HG02885 (cell line): ENCODE data around the gene IL1RL2.

Experiments
- ATAC-seq: cut with Tn5 transposase; IDR thresholded peaks from one replicate; pipeline ENCODE4 v1.9.1; 2021; ENCODE audit warnings: mild to moderate bottlenecking; ENCODE audit not compliant: unreplicated experiment, poor library complexity

IL1RL2 gene

DNA sequence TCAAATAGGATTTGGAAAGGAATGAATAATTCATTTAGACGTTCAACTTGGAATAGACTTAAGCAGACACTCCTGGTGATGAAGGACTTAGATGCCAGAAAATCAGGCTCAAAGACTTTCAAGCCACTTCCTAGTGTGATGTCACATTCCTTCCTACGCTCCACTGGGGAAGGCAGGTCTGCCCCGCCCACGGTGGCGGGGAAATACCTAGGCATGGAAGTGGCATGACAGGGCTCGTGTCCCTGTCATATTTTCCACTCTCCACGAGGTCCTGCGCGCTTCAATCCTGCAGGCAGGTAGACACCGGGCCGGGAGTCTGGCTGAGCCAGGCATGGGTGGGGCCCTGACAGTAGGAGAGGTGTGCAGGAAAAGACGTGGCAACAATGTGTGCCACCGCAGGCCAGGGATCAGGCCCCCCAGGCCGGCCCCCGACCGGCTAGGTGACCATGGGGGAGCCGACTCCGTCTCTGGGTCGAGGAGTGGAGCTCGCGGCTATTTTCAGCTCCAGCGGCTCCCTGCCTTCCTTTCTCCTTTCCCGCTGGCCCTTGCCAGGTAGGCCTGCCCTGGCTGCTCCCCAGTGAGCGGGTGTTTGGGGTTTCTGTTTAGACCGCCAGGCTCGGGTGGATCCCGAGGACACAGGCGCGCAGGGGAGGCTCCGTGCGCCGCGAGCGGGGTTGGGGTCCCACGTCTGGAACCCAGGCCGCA lies at the start of gene IL1RL2:
IL1RL2 (plus strand) TSS at position 233 of the 705 bp plus-strand sequence. CDS start 845 bp downstream, outside the sequence.
- ATAC-seq: no peak

DNA sequence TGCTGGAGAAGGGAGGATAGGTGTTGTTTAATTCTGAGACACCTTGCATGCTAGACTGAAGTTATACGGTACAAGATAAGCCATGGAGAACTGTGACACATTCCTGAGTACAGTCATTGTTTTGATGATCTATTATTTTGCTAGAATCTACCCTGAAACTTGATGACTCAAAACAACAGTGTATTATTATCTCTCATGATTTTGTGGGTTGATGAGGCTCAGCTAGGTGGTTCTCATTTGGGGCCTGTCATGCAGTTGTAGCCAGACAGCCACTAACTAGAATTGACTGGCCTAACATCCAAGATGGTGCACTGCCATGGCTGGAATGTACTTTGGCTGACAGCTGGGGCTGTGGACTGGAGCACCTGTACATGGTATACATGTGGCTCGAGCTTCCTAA lies 49.7 kb upstream of the IL1RL2 start:
- no peak for ATAC-seq

DNA sequence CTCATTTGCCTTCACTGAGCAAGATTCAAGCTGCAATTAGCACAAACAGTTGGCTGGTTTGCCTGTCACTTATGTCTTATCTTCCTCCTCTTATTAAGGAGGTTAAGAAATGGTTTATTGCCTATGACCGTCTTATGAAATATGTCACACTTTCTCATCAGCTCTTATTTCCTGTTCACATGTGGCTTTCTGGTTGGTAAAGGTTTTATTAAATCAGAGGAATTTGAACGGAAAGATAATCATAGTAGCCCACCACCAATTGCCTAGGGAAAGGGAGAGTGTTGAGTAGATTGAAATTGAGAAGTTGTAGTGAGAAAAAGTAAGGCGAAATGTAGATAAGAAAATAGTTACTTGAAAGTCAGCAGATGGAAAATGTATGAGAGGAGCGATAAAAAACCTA lies 48.5 kb upstream of the IL1RL2 start:
- no peak for ATAC-seq

DNA sequence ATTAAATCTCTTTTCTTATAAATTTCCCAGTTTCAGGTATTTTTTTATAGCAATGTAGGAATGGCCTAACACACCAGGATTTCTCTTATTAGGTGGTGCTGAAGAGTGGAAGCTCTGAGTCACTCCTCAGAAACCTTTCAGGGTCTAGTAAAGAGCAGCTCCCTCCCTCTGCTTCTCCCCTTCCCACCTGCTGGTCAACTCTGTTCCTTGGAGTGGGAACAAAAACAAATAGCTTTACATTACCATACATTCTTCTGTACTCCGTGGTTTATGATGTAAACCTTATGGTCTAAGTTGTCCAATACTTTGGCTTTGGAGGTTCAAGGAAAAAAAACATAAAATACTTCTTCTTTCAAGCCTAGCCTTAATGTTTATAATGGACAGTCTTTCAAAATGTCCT lies 47.0 kb upstream of the IL1RL2 start:
- no peak for ATAC-seq

DNA sequence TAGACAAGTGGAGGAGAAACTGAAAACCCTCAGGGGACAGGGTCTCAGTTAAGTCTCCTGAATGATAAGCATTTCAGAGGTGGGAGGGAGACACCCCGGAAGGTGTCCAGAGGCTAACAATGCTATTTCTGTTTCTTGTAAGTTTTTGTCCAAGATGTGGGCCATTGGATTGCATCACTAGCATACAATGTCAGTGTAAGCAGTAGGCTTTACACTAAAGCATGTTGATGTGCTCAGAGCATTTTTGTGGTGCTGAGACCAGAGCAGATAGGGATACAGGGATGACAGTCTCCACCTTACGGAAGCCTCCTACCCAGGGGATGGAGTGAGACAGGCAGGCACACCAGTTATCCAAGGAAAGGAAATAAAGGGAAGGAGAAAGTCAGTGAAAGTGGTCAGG lies 46.4 kb upstream of the IL1RL2 start:
- ATAC-seq: no peak

DNA sequence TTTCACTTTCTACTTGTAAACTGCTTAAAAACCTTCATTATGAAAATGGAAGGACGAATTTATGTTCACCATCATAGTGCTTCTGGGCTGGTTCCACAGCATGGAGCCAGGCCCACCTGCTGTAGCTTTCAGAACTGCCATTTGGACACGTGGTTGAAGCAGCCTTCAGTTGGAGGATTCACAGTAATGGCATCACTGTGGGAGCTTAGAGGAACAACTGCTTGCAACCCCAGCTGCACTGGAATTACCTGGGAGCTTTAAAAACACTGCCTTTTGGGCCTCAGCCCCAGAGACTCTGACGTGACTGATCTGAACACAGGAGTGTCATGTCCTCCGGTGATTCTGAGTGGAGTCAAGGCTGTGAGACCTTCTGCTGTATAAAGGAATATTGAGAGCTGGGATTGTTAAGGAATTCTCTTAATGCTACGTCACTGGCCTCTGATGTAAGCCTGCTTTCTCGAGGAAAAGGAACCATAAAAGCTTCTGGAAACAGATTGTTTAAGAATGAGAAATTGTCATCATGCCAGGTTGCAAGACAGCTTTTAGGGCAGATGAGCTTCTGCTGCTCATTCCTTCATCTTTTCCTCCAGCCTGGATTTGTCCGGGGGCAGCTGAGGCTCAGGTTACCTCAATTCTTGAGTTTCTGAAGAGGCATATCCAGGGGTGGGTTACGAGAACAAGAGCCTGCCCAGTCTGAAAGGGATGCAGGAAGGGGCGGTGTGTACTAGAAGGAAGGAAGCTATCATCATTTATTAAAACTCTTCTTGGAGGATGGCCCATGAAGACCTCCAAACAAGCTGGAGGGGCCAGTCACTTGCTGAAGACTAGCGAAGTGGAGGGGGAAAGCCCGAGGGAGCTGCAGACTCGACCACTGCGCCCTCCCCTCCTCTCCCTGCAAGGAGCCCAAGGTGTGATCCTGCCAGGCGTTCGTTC lies 45.5 kb upstream of the IL1RL2 start:
- ATAC-seq: no peak

DNA sequence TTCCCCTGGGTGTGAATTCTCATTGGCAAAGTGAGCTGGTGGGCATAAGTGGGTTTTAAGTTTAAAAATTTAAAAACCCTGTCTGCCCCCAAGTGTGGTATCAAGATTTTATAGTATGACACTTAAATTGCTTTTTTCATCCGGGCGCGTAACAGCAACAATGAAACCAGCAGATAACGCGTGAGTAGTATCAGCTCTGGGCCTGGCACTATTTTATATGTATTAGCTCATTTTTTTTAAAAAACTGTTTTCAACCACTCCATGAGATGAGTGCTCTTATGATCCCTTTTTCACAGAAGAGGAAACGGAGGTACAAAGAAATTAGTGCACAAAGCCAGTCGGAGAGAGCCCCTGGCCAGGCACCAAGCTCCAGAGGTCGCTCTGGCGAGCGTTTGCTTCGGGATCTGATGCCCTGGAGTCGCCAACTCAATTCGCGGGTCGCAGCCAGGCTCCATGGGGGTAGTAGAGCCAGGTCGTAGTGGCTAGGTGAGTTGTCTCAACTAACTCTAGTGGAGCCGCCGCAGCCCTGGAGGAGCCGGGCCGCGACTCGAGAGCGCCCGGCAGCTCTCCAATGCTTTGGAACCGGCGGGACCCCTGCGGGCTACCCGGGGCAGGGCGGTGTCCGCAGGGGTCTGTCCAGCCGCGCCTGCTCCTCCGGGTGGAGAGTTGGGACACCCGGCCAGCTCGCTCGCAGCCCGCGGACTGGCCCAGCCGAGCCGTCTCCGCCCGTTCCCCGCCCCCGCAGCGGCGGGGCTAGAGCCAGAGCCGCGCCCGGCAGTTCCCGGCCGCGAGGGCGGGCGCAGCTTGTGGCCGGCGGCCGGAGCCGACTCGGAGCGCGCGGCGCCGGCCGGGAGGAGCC lies 44.6 kb upstream of the IL1RL2 start, which contains the start of gene IL1R1:
IL1R1 (plus strand) TSS at position 777 of the 859 bp plus-strand sequence. CDS start 14,979 bp downstream, outside the sequence.
- ATAC-seq: no peak

DNA sequence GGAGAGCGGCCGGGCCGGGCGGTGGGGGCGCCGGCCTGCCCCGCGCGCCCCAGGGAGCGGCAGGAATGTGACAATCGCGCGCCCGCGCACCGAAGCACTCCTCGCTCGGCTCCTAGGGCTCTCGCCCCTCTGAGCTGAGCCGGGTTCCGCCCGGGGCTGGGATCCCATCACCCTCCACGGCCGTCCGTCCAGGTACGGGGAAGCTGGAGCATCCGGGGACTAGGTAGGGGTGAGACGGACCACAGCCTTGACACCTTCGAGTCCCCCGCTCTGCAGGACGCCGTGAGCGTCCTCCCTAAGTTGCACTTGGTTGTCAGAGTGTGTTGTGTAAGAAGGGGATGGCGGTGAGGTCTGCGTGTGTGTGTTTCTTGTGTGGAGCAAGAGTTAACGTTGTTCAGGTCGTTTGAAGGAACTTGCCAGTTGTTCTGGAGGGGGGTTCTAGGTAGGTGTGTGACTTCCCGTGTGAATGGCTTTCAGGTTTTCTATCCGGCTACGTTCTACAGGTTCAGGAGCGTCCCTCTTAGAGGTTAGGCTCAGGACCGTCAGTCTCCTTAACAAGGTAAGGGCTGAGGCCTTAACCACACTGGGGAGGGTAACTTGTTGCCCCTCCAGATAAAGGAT lies 43.9 kb upstream of the IL1RL2 start:
- no peak for ATAC-seq

DNA sequence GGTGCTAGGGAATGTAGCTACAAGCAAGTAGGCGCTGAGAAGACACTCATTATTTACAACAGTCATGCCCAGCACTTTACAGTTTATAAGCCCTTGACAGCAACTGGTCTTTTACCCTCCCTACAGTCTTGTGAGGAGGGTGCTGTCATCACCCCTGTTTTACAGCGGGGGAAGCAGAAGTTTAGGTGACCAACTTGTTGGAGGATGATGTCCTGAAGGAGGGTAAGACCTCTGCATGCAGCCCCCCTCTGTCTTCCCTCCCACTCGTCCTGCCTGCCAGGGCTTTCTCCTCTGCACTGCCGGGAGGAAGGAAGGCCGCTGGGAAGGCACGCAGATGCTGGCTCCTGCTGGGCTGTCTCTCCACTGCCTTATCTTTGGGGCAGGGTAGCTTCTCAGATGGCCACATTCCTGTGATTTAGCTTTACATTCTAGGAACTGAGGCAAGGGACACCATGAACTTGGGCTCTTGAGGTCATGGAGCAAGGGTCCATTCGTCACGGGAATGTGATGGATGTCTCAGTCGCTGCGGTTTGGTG lies 43.3 kb upstream of the IL1RL2 start:
- no peak for ATAC-seq

DNA sequence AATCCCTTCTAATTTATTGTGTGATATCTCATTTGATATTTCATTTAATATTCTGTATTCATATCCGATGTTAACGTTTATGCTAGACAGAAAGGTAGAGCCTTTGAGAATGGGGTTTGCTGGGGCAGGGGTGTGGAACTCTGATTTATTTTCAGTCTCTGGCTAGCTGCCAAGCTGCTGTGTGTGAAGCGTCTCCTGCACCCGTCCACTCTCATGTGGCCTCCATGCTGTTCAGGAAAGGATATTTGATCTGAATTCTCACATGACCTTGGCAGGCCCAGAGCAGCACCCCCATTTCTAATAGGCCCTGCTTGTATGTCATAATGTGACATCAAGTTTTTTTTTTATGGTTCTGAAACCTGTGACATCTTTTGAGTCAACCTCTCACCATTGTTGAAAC lies 42.7 kb upstream of the IL1RL2 start:
- no peak for ATAC-seq

DNA sequence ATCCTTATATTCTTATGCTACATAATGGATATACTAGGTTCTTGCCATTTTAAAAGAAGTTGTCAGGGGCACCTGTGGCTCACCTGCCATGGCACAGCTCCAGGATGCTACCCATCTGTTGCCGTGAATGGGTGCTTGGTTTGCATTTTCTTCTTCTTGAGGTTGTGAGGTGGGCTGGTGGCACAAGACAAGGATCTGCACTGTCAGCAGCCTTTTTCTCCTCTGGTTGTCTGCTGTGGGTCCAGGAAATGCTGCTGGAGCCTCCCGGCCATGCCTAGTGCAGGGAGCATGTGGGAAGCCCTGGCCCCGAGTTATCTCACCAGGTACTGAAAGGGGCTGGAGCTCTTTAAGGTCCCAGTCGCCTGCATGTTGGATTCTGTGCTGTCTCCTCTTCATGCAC lies 41.7 kb upstream of the IL1RL2 start:
- ATAC-seq: no peak

DNA sequence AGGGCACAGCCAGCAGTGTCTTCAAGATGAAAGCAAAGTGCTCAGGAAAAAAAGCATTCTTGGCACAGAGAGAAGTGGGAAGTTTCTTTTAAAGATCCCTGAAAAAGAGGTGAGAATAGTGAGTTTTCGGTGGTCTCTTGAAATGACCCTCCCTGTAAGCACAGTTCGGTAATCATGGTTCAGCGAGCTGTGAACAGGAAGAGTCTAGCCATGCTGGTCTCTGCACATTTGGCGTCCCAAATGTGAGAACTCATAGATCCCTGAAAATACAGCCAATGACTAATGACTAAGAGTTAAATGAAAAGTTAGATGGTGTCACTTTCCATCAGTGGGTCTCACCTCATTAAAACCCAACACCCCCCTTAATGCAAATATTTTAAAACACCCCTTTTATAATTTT lies 40.9 kb upstream of the IL1RL2 start:
- ATAC-seq: no peak

DNA sequence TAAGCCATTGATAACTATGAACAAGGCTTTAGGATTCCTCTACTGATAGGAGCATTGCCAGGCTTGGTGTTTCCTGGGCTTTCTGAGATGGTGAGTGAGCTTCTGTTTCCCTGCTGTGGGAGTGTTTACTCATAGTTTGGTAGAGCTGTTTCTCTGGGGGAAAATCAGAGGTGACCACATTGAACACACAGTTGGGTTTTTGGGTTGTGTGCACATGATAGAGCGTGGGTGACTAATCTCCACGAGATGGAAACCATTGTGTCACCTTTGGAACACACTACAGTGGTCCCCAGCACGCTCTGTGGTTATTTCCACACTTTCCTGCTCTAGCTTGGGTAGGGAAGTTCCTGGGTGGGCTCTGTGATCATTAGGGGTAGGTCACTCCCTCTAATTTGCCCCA lies 38.9 kb upstream of the IL1RL2 start:
- ATAC-seq: no peak

DNA sequence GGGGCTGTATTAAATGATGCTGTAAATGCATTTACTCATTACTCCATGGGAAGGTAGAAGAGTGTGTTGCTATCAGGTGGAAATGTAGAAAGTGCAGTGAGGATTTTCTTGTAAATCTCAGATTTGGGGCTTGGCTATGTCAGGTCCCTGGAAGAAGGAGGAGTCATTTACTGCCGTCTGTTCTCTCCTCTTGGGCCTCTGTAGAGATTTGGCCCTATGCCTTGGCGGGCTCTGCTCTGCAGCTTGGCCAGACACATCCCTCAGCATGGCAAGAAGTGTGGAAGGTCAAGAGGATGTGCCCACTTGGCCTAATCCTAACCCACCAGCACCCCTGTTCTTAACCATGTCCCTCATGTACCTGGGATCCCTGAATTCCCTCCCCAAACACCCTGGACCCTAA lies 37.6 kb upstream of the IL1RL2 start:
- no peak for ATAC-seq

DNA sequence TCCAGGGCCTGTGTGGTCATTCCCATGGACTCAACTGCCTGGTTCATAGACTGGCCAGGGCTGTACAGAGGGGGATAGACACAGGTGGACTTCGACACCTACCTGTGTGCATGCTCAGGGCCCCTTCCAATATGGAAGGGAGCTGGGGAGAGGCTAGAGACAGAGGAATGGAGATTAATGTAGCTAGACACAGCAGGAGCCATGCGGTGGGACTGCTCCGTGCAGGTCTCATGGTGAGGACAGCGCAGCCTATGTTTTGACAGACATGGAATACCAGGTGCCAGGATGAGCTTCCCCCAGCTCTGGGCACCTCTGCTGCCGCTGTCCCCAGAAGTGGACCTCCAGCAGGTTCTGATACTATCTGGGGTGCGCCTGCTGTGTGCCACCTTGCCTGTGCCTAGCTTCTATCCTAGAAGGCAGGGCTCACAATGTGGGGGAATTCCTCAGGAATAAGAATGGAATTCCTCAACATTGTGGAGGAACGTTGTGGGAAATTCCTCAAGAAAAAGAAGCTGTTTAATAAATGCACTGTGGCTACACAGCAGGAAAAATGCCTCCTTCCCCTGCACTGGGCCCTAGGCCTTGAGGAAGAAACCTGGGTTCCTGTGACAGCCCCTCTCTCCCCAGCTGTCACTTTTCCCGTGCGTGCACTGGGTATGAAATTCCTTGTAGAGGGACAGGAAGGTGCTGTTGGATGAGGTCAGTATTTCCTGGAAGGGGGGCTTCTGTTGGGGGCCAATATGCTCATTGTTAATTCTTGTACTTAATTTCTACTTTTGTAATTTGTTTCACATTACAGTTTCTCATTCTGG lies 37.0 kb upstream of the IL1RL2 start:
- no peak for ATAC-seq

DNA sequence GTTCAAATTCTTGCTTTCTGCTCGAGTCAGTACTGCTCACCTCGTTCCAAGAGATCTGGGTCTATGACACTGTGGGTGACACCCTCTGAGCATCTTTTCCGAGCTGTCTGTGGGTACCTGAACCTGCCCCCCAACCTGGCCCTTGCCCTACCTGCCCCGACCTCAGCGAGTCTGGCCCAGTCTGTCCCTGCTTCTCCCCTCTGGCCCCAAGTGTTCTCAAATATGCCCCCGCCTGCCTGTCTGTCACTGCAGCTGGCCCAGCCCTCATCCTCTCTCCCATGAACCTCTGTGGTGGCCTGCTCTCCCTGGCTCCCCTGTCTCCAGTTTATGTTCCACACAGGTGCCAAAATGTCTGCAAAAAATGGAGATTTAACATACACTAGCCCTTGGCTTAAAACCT lies 32.5 kb upstream of the IL1RL2 start:
- ATAC-seq: no peak

DNA sequence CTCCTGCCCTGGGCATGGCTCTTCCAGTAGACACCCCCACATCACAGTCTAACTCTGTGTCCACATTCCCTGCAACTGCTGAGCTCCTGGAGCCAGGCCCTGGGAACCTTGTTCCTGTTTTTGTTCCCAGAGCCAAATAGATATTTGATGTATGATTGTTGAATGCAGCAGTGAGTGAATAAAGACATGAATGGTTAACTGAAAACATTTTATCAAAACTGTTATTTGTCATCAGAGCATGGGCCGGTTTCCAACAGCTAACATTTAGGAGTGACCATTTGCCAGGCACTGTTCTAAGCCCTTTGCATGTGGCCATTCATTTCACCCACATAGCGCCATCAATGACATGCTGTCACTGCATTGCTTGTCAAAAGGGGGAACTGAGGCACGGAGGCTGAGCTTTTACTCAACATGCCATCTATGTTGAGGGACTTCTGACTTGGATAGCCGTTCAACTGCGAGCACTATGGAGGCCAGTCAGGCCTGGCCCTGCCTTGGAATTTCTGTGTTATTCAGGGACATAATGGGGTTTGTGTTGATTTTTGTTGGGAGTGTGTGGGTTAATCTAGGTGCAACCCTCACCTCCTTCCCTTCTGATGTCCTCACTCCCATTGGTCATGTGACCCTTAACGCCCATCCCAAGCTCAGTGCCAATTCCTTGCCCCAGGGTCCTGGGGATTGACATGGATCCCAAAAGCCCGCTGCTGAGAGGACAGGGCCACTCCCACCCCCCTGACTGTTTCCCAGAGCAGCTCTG lies 31.7 kb upstream of the IL1RL2 start:
- no peak for ATAC-seq
